Subcutaneous adipose tissue (tissue), 4 donors: ENCODE data around the gene ITLN2. TPM values are rescaled to one million over a fixed set of nuclear protein-coding genes. Genes with fewer than 3 reads are reported as not detected.

ENCODE experiments used
- CTCF ChIP-seq: fragments of 450-650 bp; IDR thresholded peaks from one replicate; pipeline ENCODE4 v1.5.1; 2016; ENCODE audit warnings: low read depth, mild to moderate bottlenecking, control low read depth, antibody characterized with exemption, moderate library complexity
- total RNA-seq, 4 donors: library from RNA; depleted of rRNA; stranded (reverse); fragments of >200 nt; gene quantifications; one replicate each; pipeline ENCODE4 v1.1.0, GENCODE V29; 2016

The ITLN2 gene
- total RNA-seq, 4 donors from 2014 or later = not detected

- no peak for TF ChIP-seq CTCF
Measured at GRCh38 chr1:160993544-160994193, 39.1 kb upstream of the ITLN2 start.

- TF ChIP-seq CTCF = no peak
Measured at GRCh38 chr1:160987359-160988050, 32.9 kb upstream of the ITLN2 start.

- no peak for TF ChIP-seq CTCF
Measured at GRCh38 chr1:160985723-160986122, 31.1 kb upstream of the ITLN2 start.

- TF ChIP-seq CTCF = no peak
Measured at GRCh38 chr1:160981584-160982411, 27.2 kb upstream of the ITLN2 start.

- TF ChIP-seq CTCF = no peak
Measured at GRCh38 chr1:160979286-160979685, 24.7 kb upstream of the ITLN2 start.

- no peak for TF ChIP-seq CTCF
Measured at GRCh38 chr1:160978510-160978927, 23.9 kb upstream of the ITLN2 start.

- no peak for TF ChIP-seq CTCF
Measured at GRCh38 chr1:160975026-160975425, 20.4 kb upstream of the ITLN2 start.
